ENCODE measurements around the gene EBLN2.

EBLN2 gene

DNA sequence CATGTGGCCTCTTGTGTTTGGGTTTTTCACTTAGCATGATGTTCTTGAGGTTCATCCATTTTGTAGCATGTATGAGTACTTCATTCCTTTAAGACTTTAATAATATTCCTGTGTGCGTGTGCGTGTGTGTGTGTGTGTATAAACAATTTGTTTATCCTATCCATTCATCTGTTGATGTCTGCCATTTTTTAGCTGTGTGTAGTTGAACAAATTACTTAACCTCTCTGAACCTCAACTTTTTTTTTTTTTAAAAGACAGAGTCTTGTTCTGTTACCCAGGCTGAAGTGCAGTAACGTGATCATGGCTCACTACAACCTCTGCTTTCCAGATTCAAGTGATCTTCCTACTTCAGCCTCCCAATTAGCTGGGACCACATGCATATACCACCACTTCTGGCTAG, 47.3 kb downstream of the EBLN2 start:
- DNase-seq: no peak

DNA sequence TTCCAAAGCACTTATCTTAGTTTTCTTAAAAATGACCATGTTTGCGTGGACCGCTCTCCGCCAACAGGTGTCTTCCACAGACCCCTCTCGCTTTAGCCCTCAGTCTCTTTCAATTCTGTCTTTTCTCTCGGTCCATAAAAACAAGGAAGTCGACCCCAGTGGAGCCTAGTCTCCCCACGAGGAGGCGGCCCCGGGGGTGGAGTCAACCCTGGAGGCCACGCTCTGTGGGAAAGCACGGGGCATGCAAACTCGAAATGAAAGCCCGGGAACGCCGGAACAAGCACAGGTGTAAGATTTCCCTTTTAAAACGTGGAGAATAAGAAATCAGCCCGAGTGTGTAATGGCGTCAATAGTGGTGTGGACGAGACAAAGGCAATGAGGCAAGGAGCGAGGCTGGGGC, 49.1 kb downstream of the EBLN2 start:
- no peak for DNase-seq
